ENCODE data around the gene C12orf42. TPM values are rescaled to one million over a fixed set of nuclear protein-coding genes. Genes with fewer than 3 reads are reported as not detected.

The C12orf42 gene
- total RNA-seq, 4 donors from 2014 or later, result not detected

- no peak for TF ChIP-seq CTCF (IDR thresholded peaks at IDR 0.05)
- no peak for TF ChIP-seq POLR2A (IDR thresholded peaks at IDR 0.05)
- 81 to 91% methylated on average over 3 of the region's 3 CpGs for WGBS, 2 donors
- no peak overlapping the region for H3K4me3 ChIP-seq (ENCODE audit: low read depth, poor library complexity, severe bottlenecking)
- intact Hi-C loops (cut with DNase I; ENCODE audit: low total_unique reads), result no loop called here
- no peak for DNase-seq (ENCODE audit: low spot score in 2 of 2)
Observed at GRCh38 chr12:103517161-103517560, 21.4 kb upstream of the C12orf42 start.

GRCh38 chr12:103515341-103515740 lies 19.6 kb upstream of the C12orf42 start:
- no peak for DNase-seq (ENCODE audit: low spot score in 2 of 2)
- TF ChIP-seq CTCF (IDR thresholded peaks at IDR 0.05) (no peak), POLR2A (IDR thresholded peaks at IDR 0.05) (no peak)
- intact Hi-C loops (cut with DNase I; ENCODE audit: low total_unique reads), result no loop called here

GRCh38 chr12:103513875-103514274 lies 18.1 kb upstream of the C12orf42 start:
- H3K4me3 ChIP-seq (ENCODE audit: low read depth, poor library complexity, severe bottlenecking), result no peak overlapping the region
- intact Hi-C loops (cut with DNase I; ENCODE audit: low total_unique reads), result no loop called here
- no peak for DNase-seq (ENCODE audit: low spot score in 2 of 2)
- TF ChIP-seq POLR2A (IDR thresholded peaks at IDR 0.05), result no peak
- TF ChIP-seq CTCF (IDR thresholded peaks at IDR 0.05), result no peak
- WGBS, 2 donors, result 73 to 78% methylated on average over 3 of the region's 3 CpGs

More at GRCh38 chr12:103515341-103515740, 19.6 kb upstream of the C12orf42 start:
- H3K4me3 ChIP-seq (ENCODE audit: low read depth, poor library complexity, severe bottlenecking), result no peak overlapping the region

- intact Hi-C loops (cut with DNase I; ENCODE audit: low total_unique reads), result no loop called here
- 79 to 87% methylated on average over 9 of the region's 9 CpGs for WGBS, 2 donors
- no peak for TF ChIP-seq CTCF (IDR thresholded peaks at IDR 0.05)
- no peak for TF ChIP-seq POLR2A (IDR thresholded peaks at IDR 0.05)
- no peak for DNase-seq (ENCODE audit: low spot score in 2 of 2)
- H3K4me3 ChIP-seq (ENCODE audit: low read depth, poor library complexity, severe bottlenecking), result no peak overlapping the region
Observed at GRCh38 chr12:103505371-103506236, 9.8 kb upstream of the C12orf42 start.

- 89 to 97% methylated on average over 7 of the region's 7 CpGs for WGBS, 2 donors
- intact Hi-C loops (cut with DNase I; ENCODE audit: low total_unique reads), result no loop called here
- TF ChIP-seq POLR2A (IDR thresholded peaks at IDR 0.05) (no peak), CTCF (IDR thresholded peaks at IDR 0.05) (no peak)
- no peak overlapping the region for H3K4me3 ChIP-seq (ENCODE audit: low read depth, poor library complexity, severe bottlenecking)
- no peak for DNase-seq (ENCODE audit: low spot score in 2 of 2)
Observed at GRCh38 chr12:103504606-103505005, 8.8 kb upstream of the C12orf42 start.

Measured in lower leg skin (tissue), 4 donors.